Liver (tissue), 9 donors: ENCODE data around the gene PEX14. TPM values are rescaled to one million over a fixed set of nuclear protein-coding genes. Genes with fewer than 3 reads are reported as not detected.

Source experiments
- DNase-seq: peaks from one replicate; pipeline ENCODE4 v3.0.0-alpha.2; 2017; ENCODE audit warnings: low spot score
- H3K27ac ChIP-seq, 2 donors: one replicate each; pipeline ENCODE4 v1.7.0; 2013; ENCODE audit warnings: inconsistent platforms in 2 of 2, low read length in 2 of 2, control low read depth in 1 of 2, low read depth in 1 of 2, mild to moderate bottlenecking in 1 of 2
- H3K27me3 ChIP-seq, 4 donors: one replicate each; pipeline versions ENCODE4 v1.6.1 to v1.7.0; 2013; ENCODE audit warnings: low read length in 3 of 4, inconsistent platforms in 1 of 4, mild to moderate bottlenecking in 1 of 4, moderate library complexity in 1 of 4; ENCODE audit not compliant: control insufficient read depth in 4 of 4, insufficient read depth in 4 of 4
- H3K36me3 ChIP-seq, 4 donors: one replicate each; pipeline versions ENCODE4 v1.6.1 to v1.7.0; 2013; ENCODE audit warnings: low read length in 3 of 4, mild to moderate bottlenecking in 3 of 4, low read depth in 1 of 4, moderate library complexity in 1 of 4; ENCODE audit not compliant: control insufficient read depth in 4 of 4, insufficient read depth in 3 of 4
- H3K4me1 ChIP-seq, 4 donors: one replicate each; pipeline versions ENCODE4 v1.6.1 to v1.7.0; 2013; ENCODE audit warnings: low read length in 3 of 4, mild to moderate bottlenecking in 3 of 4, moderate library complexity in 1 of 4; ENCODE audit not compliant: control insufficient read depth in 4 of 4, insufficient read depth in 4 of 4
- H3K4me3 ChIP-seq, 3 donors: one replicate each; pipeline versions ENCODE4 v1.6.1 to v1.7.0; 2013; ENCODE audit warnings: low read length in 3 of 3, control low read depth in 1 of 3, low read depth in 1 of 3, mild to moderate bottlenecking in 1 of 3
- H3K9ac ChIP-seq, 2 donors: one replicate each; pipeline ENCODE4 v1.7.0; 2013; ENCODE audit warnings: low read length in 2 of 2, mild to moderate bottlenecking in 2 of 2, moderate library complexity in 2 of 2, control low read depth in 1 of 2, low read depth in 1 of 2
- H3K9me3 ChIP-seq, 4 donors: one replicate each; pipeline versions ENCODE4 v1.6.1 to v1.7.0; 2013; ENCODE audit warnings: low read length in 3 of 4; ENCODE audit not compliant: control insufficient read depth in 4 of 4
- EGR1 ChIP-seq, 2 donors: IDR thresholded peaks; 2 replicates each; pipeline ENCODE4 v1.6.1; 2016 to 2018; ENCODE audit warnings: antibody characterized with exemption in 2 of 2, low read depth in 2 of 2
- FOXA1 ChIP-seq: IDR thresholded peaks from 2 replicates; pipeline ENCODE4 v1.6.1; 2016; ENCODE audit warnings: antibody characterized with exemption
- FOXA2 ChIP-seq: IDR thresholded peaks from 2 replicates; pipeline ENCODE4 v1.6.1; 2016; ENCODE audit warnings: antibody characterized with exemption
- GABPA ChIP-seq, 2 donors: IDR thresholded peaks in 1 of 2; conservative IDR thresholded peaks in 1 of 2; 2 replicates each; pipeline ENCODE4 v1.6.1; 2016; ENCODE audit warnings: antibody characterized with exemption in 2 of 2, mild to moderate bottlenecking in 1 of 2, moderate library complexity in 1 of 2
- HNF4A ChIP-seq, 2 donors: conservative IDR thresholded peaks; 2 replicates each; pipeline ENCODE4 v1.6.1; 2016; ENCODE audit warnings: antibody characterized with exemption in 2 of 2, mild to moderate bottlenecking in 2 of 2
- HNF4G ChIP-seq: IDR thresholded peaks from 2 replicates; pipeline ENCODE4 v1.6.1; 2016; ENCODE audit warnings: antibody characterized with exemption
- JUND ChIP-seq, 2 donors: IDR thresholded peaks; 2 replicates each; pipeline ENCODE4 v1.6.1; 2016; ENCODE audit warnings: antibody characterized with exemption in 2 of 2
- MAX ChIP-seq: IDR thresholded peaks from 2 replicates; pipeline ENCODE4 v1.6.1; 2016; ENCODE audit warnings: antibody characterized with exemption
- NR2F2 ChIP-seq: IDR thresholded peaks from 2 replicates; pipeline ENCODE4 v1.6.1; 2016; ENCODE audit warnings: antibody characterized with exemption
- RAD21 ChIP-seq, 2 donors: IDR thresholded peaks; 2 replicates each; pipeline ENCODE4 v1.6.1; 2016; ENCODE audit warnings: antibody characterized with exemption in 2 of 2, mild to moderate bottlenecking in 2 of 2
- RXRA ChIP-seq, 2 donors: IDR thresholded peaks; 2 replicates each; pipeline ENCODE4 v1.6.1; 2017 to 2018; ENCODE audit warnings: antibody characterized with exemption in 2 of 2, mild to moderate bottlenecking in 1 of 2
- SP1 ChIP-seq: IDR thresholded peaks from 2 replicates; pipeline ENCODE4 v1.6.1; 2018; ENCODE audit warnings: antibody characterized with exemption, mild to moderate bottlenecking
- TAF1 ChIP-seq: conservative IDR thresholded peaks from 2 replicates; pipeline ENCODE4 v1.6.1; 2016; ENCODE audit warnings: antibody characterized with exemption, mild to moderate bottlenecking
- YY1 ChIP-seq: IDR thresholded peaks from 2 replicates; pipeline ENCODE4 v1.6.1; 2016; ENCODE audit warnings: antibody characterized with exemption, mild to moderate bottlenecking
- ZBTB33 ChIP-seq: IDR thresholded peaks from 2 replicates; pipeline ENCODE4 v1.6.1; 2016; ENCODE audit warnings: antibody characterized with exemption
- WGBS: extraction: QIAGEN DNeasy Blood & Tissue Kit; methylation state at CpG from one replicate; pipeline ENCODE4 v1.1.7; 2013; 5-methylcytosine and 5-hydroxymethylcytosine counted together
- polyA plus RNA-seq, 2 donors: library from polyadenylated mRNA; stranded (reverse) in 1 of 2; unstranded in 1 of 2; fragments of 200-250 nt in 1 of 2; fragments of >200 nt in 1 of 2; fragmentation: Nextera tagmentation in 1 of 2; extraction: Ambion mirVana in 1 of 2; gene quantifications; one replicate each; pipeline versions ENCODE4 v1.2.1 to v1.2.3, GENCODE V29; 2013 to 2015
- total RNA-seq, 2 donors: library from RNA; depleted of rRNA; stranded (reverse); fragments of >200 nt; gene quantifications; one replicate each; pipeline ENCODE4 v1.2.3, GENCODE V29; 2014
- TF ChIP-seq, protein P1 (sequence below): IDR thresholded peaks from 2 replicates; pipeline ENCODE4 v1.6.1; 2016; ENCODE audit warnings: antibody characterized with exemption
- TF ChIP-seq, protein P2 (sequence below): IDR thresholded peaks from 2 replicates; pipeline ENCODE4 v1.6.1; 2016; ENCODE audit warnings: antibody characterized with exemption, mild to moderate bottlenecking
- donor health status: healthy.
- donor health status: healthy.
- donor health status: healthy.
- donor health status: healthy.
- donor health status: healthy.

The PEX14 gene
- total and polyA plus RNA-seq, 4 donors: 7.1 to 16.1 (median 11.7) TPM

DNA sequence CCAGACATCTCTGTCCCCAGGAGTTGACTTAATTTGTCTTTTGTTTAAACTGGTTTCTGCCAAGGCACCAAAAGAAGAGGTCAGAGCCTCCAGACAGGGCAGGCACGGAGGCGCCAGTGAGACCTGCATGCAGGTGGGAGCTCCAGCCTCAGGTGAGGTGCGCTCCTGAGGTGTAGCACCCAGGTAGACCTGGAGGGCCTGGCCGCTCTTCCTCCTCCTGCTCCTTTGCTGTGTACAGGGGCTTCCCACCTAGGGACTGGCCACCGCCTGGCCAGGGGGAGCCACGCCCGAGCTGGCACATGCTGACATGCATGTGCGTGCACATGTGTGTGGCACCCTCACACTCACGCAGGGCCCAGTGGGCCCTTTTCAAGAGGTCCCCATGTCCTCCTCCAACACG lies 158.7 kb downstream of the PEX14 start:
- TF ChIP-seq FOXA2 (no peak), YY1 (no peak), RAD21 (IDR thresholded peaks at IDR 0.05) (no peak), RXRA (IDR thresholded peaks at IDR 0.05) (no peak), GABPA (IDR thresholded peaks at IDR 0.05 in 1 of 2, conservative IDR thresholded peaks at IDR 0.05 in 1 of 2) (no peak), TAF1 (no peak), FOXA1 (no peak), HNF4G (no peak)
- TF ChIP-seq, protein P1, sequence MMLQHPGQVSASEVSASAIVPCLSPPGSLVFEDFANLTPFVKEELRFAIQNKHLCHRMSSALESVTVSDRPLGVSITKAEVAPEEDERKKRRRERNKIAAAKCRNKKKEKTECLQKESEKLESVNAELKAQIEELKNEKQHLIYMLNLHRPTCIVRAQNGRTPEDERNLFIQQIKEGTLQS: no peak
- TF ChIP-seq, protein P2, sequence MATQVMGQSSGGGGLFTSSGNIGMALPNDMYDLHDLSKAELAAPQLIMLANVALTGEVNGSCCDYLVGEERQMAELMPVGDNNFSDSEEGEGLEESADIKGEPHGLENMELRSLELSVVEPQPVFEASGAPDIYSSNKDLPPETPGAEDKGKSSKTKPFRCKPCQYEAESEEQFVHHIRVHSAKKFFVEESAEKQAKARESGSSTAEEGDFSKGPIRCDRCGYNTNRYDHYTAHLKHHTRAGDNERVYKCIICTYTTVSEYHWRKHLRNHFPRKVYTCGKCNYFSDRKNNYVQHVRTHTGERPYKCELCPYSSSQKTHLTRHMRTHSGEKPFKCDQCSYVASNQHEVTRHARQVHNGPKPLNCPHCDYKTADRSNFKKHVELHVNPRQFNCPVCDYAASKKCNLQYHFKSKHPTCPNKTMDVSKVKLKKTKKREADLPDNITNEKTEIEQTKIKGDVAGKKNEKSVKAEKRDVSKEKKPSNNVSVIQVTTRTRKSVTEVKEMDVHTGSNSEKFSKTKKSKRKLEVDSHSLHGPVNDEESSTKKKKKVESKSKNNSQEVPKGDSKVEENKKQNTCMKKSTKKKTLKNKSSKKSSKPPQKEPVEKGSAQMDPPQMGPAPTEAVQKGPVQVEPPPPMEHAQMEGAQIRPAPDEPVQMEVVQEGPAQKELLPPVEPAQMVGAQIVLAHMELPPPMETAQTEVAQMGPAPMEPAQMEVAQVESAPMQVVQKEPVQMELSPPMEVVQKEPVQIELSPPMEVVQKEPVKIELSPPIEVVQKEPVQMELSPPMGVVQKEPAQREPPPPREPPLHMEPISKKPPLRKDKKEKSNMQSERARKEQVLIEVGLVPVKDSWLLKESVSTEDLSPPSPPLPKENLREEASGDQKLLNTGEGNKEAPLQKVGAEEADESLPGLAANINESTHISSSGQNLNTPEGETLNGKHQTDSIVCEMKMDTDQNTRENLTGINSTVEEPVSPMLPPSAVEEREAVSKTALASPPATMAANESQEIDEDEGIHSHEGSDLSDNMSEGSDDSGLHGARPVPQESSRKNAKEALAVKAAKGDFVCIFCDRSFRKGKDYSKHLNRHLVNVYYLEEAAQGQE: no peak
- DNase-seq: no peak
- Histone ChIP-seq H3K9ac (no peak overlapping the region), H3K36me3 (peaks cover 0 to 15% (median 2%) of the 10 kb centered on the region in 4 donors), H3K9me3 (no peaks in the 10 kb centered on the region), H3K4me1 (peaks cover 9 to 18% (median 12%) of the 10 kb centered on the region in 4 donors), H3K27me3 (no peaks in the 10 kb centered on the region), H3K27ac (no peak overlapping the region), H3K4me3 (no peak overlapping the region)
- 97% methylated on average over 10 of the region's 10 CpGs for WGBS

DNA sequence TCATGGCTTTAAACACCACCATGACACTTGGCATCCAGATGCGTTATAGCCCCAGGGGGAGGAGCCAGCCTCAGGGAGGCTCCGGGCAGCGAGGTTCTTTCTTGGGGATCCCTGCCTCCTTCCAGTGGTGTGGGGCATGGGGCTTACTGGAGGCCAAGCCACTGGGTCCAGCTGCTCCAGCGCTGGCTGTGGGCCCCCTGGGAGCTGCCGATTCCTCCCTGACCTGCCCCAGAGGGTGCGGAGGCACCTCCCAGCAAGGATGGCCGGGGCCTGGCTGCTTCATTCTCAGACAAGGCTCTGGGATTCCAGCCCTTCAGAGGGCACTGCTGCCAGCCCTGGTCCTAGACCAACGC lies 159.3 kb downstream of the PEX14 start:
- no peak for DNase-seq

GRCh38 chr1:10634428-10635084 lies 159.8 kb downstream of the PEX14 start:
- Histone ChIP-seq H3K9me3 (no peaks in the 10 kb centered on the region), H3K36me3 (peaks cover 0 to 19% (median 3%) of the 10 kb centered on the region in 4 donors), H3K4me3 (no peak overlapping the region), H3K27ac (no peak overlapping the region), H3K27me3 (no peaks in the 10 kb centered on the region), H3K4me1 (peaks cover 0 to 8% (median 4%) of the 10 kb centered on the region in 4 donors), H3K9ac (no peak overlapping the region)
- DNase-seq: no peak
- WGBS: 67% methylated on average over 23 of the region's 23 CpGs
- TF ChIP-seq FOXA2 (no peak), HNF4A (conservative IDR thresholded peaks at IDR 0.05) (no peak), NR2F2 (no peak), TAF1 (no peak), RAD21 (IDR thresholded peaks at IDR 0.05) (no peak), FOXA1 (no peak), JUND (IDR thresholded peaks at IDR 0.05) (no peak), MAX (no peak), HNF4G (no peak), ZBTB33 (no peak), GABPA (IDR thresholded peaks at IDR 0.05 in 1 of 2, conservative IDR thresholded peaks at IDR 0.05 in 1 of 2) (no peak), RXRA (IDR thresholded peaks at IDR 0.05) (no peak), EGR1 (IDR thresholded peaks at IDR 0.05; ENCODE audit: low read depth in 2 of 2) (no peak), YY1 (no peak)
- TF ChIP-seq, protein P2: no peak

More for the DNA sequence above, 159.3 kb downstream of the PEX14 start:
- Histone ChIP-seq H3K27ac (no peak overlapping the region), H3K9me3 (no peaks in the 10 kb centered on the region), H3K4me1 (peaks cover 4 to 12% (median 7%) of the 10 kb centered on the region in 4 donors), H3K36me3 (peaks cover 0 to 16% (median 2%) of the 10 kb centered on the region in 4 donors), H3K9ac (no peak overlapping the region), H3K4me3 (no peak overlapping the region), H3K27me3 (no peaks in the 10 kb centered on the region)
- WGBS: 88% methylated on average over 8 of the region's 8 CpGs
- no peak for TF ChIP-seq SP1
- TF ChIP-seq FOXA1: no peak
- TF ChIP-seq HNF4A (conservative IDR thresholded peaks at IDR 0.05): no peak
- TF ChIP-seq NR2F2: no peak
- TF ChIP-seq GABPA (IDR thresholded peaks at IDR 0.05 in 1 of 2, conservative IDR thresholded peaks at IDR 0.05 in 1 of 2): no peak
- no peak for TF ChIP-seq JUND (IDR thresholded peaks at IDR 0.05)
